DND-41 (cell line): ENCODE results near the gene CAPRIN2.

Experiments used
- ATAC-seq: fragments of 200-7000 bp; cut with Tn5 transposase; 3 replicates; pipeline ENCODE4 v1.9.1; 2021; ENCODE audit warnings: low read depth; ENCODE audit not compliant: insufficient read depth
- DNase-seq: peaks from one replicate; pipeline ENCODE4 v3.0.0-alpha.2; 2020
- H2AFZ ChIP-seq: 2 replicates; pipeline ENCODE4 v1.6.0; 2012; ENCODE audit warnings: low read depth, low read length
- H3K27ac ChIP-seq: 2 replicates; pipeline ENCODE4 v1.5.1; 2012; ENCODE audit warnings: low read length, inconsistent platforms
- H3K27me3 ChIP-seq: fragments of 200-600 bp; sonication (generic); 2 replicates; pipeline ENCODE4 v1.6.0; 2012; ENCODE audit warnings: low read length, mild to moderate bottlenecking, inconsistent platforms; ENCODE audit not compliant: insufficient read depth, poor library complexity
- H3K36me3 ChIP-seq: 2 replicates; pipeline ENCODE4 v1.5.1; 2012; ENCODE audit warnings: low read length, inconsistent platforms; ENCODE audit not compliant: insufficient read depth
- H3K4me1 ChIP-seq: 2 replicates; pipeline ENCODE4 v1.5.1; 2012; ENCODE audit warnings: mild to moderate bottlenecking, low read length; ENCODE audit not compliant: insufficient read depth
- H3K4me2 ChIP-seq: 2 replicates; pipeline ENCODE4 v1.6.0; 2012; ENCODE audit warnings: mild to moderate bottlenecking, moderate library complexity, low read length, inconsistent platforms; ENCODE audit not compliant: insufficient read depth
- H3K4me3 ChIP-seq, 2 experiments: fragments of 200-600 bp in 1 of 2; shearing (Covaris generic) in 1 of 2; 2 replicates each; pipeline ENCODE4 v1.5.1; 2012 to 2016; ENCODE audit warnings: inconsistent platforms in 2 of 2, low read length in 2 of 2, mild to moderate bottlenecking in 2 of 2, low read depth in 1 of 2, moderate library complexity in 1 of 2
- H3K79me2 ChIP-seq: 2 replicates; pipeline ENCODE4 v1.6.0; 2012; ENCODE audit warnings: low read length, inconsistent platforms; ENCODE audit not compliant: insufficient read depth
- H3K9ac ChIP-seq: 2 replicates; pipeline ENCODE4 v1.6.0; 2012; ENCODE audit warnings: low read depth, mild to moderate bottlenecking, inconsistent platforms, low read length, moderate library complexity
- H3K9me3 ChIP-seq: 2 replicates; pipeline ENCODE4 v1.5.1; 2012; ENCODE audit warnings: low read length, moderate library complexity, mild to moderate bottlenecking, inconsistent platforms; ENCODE audit not compliant: insufficient read depth, severe bottlenecking
- H4K20me1 ChIP-seq: 2 replicates; pipeline ENCODE4 v1.6.0; 2012; ENCODE audit warnings: low read length; ENCODE audit not compliant: insufficient read depth
- CTCF ChIP-seq: IDR thresholded peaks from 2 replicates; pipeline ENCODE4 v1.5.1; 2012; ENCODE audit warnings: borderline replicate concordance, low read length, moderate library complexity, mild to moderate bottlenecking; ENCODE audit not compliant: poor library complexity, severe bottlenecking; ENCODE audit errors: extremely low read depth
- EZH2 ChIP-seq: IDR thresholded peaks from 3 replicates; pipeline ENCODE4 v1.6.1; 2012; ENCODE audit warnings: borderline replicate concordance, low read depth, mild to moderate bottlenecking, moderate library complexity, low read length, inconsistent platforms; ENCODE audit not compliant: severe bottlenecking

Gene CAPRIN2

GRCh38 chr12:30796313-30796780 is 41.6 kb upstream of the CAPRIN2 start:
- H4K20me1 ChIP-seq, result no peaks in the 10 kb centered on the region
- no peaks in the 10 kb centered on the region for H3K36me3 ChIP-seq
- H3K27me3 ChIP-seq, result no peaks in the 10 kb centered on the region
- H3K27ac ChIP-seq, result no peak overlapping the region
- ATAC-seq (no peak), DNase-seq (no peak)
- H3K79me2 ChIP-seq, result no peaks in the 10 kb centered on the region
- no peak overlapping the region for H3K4me2 ChIP-seq
- no peaks in the 10 kb centered on the region for H3K4me1 ChIP-seq
- no peak overlapping the region for H3K9ac ChIP-seq
- TF ChIP-seq EZH2 (no peak), CTCF (no peak)
- H3K9me3 ChIP-seq, result no peaks in the 10 kb centered on the region
- H2AFZ ChIP-seq, result no peak overlapping the region
- H3K4me3 ChIP-seq, result no peak overlapping the region

GRCh38 chr12:30795410-30796312 is 40.9 kb upstream of the CAPRIN2 start:
- Histone ChIP-seq H2AFZ (no peak overlapping the region), H3K27me3 (no peaks in the 10 kb centered on the region), H3K79me2 (no peaks in the 10 kb centered on the region), H3K4me1 (no peaks in the 10 kb centered on the region), H3K9me3 (no peaks in the 10 kb centered on the region), H3K9ac (no peak overlapping the region), H3K36me3 (no peaks in the 10 kb centered on the region), H3K4me3 (no peak overlapping the region), H4K20me1 (no peaks in the 10 kb centered on the region), H3K27ac (no peak overlapping the region), H3K4me2 (no peak overlapping the region)
- no peak for DNase-seq
- TF ChIP-seq EZH2 (no peak), CTCF (no peak)
- no peak for ATAC-seq

- Histone ChIP-seq H3K9me3 (no peaks in the 10 kb centered on the region), H3K4me3 (no peak overlapping the region), H3K79me2 (no peaks in the 10 kb centered on the region), H3K27me3 (no peaks in the 10 kb centered on the region), H3K4me1 (no peaks in the 10 kb centered on the region), H3K9ac (no peak overlapping the region), H4K20me1 (no peaks in the 10 kb centered on the region), H3K36me3 (no peaks in the 10 kb centered on the region), H2AFZ (no peak overlapping the region), H3K4me2 (no peak overlapping the region), H3K27ac (no peak overlapping the region)
- no peak for TF ChIP-seq CTCF
- TF ChIP-seq EZH2, result no peak
- ATAC-seq, result no peak
- DNase-seq, result no peak
Measured at GRCh38 chr12:30794591-30795409, 40.0 kb upstream of the CAPRIN2 start.
